ENCODE data around the gene MRPL47. TPM values are rescaled to one million over a fixed set of nuclear protein-coding genes. Genes with fewer than 3 reads are reported as not detected.

The MRPL47 gene
- total and polyA plus RNA-seq, 2 experiments from 2014 or later = 18.6 to 66.0 TPM

DNA sequence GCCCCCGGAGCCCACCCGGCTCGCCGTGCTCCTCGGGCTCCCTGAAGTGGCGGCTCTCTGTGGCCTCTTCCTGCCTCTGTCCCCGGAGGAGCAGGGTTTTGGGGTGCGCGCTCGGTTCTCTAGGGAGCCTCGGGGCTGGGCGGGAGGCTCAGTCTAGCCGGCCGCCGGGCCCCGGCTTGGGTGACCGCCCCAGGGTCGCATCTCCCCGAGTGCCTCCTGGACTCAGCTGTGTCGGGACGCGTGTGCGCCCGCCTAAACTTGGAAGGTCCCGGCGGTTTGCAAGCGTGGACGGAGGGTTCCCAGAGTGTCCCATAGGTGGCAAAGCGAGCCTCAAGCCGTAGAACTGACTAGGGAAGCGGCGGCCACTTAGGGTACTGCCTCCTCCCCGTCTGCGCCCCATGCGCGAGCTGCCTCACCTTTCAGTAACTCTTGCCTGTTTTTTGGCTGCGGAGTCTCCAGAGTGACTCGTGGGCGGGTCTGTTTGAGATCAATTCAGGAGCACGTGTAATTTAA, 41.1 kb downstream of the MRPL47 start:
- peaks cover 49% of the 10 kb centered on the region for H3K79me2 ChIP-seq (ENCODE audit: insufficient read depth)
- H3K36me3 ChIP-seq (ENCODE audit: low read depth) = no peaks in the 10 kb centered on the region
- no peaks in the 10 kb centered on the region for H3F3A ChIP-seq (ENCODE audit: insufficient read depth)
- in situ Hi-C loops (cut with MboI) = loop anchor here (25.0 kb wide), 1 partner anchor 526 kb away; no protein-coding TSS in a partner anchor
- WGBS, 2 experiments (ENCODE audit: low coverage in 1 of 2, low lambda C conversion rate in 2 of 2, missing lambda C conversion rate in 2 of 2) = 0 to 2% methylated on average over 35 to 38 of the region's 40 CpGs
- peak; percentile 96 for DNase-seq
- no peaks in the 10 kb centered on the region for H4K20me1 ChIP-seq (ENCODE audit: insufficient read depth)
- peaks cover 8% of the 10 kb centered on the region for H3K4me1 ChIP-seq (ENCODE audit: insufficient read depth)
- peak overlapping the region; percentile 85 for H2AFZ ChIP-seq
- H3K9ac ChIP-seq = peak overlapping the region; percentile 81
- H3K9me3 ChIP-seq (ENCODE audit: low read depth) = no peaks in the 10 kb centered on the region
- H3K27me3 ChIP-seq (replicated peaks; ENCODE audit: insufficient read depth) = no peaks in the 10 kb centered on the region
- H3K27ac ChIP-seq = peak overlapping the region; percentile 55
- H3K9me2 ChIP-seq (ENCODE audit: insufficient read depth) = no peaks in the 10 kb centered on the region
- peak overlapping the region; percentile 85 for H3K4me3 ChIP-seq
- TF ChIP-seq EZH2 (IDR thresholded peaks at IDR 0.05; ENCODE audit: insufficient read depth, poor library complexity, severe bottlenecking) = no peak
- TF ChIP-seq EZH2phosphoT487 (IDR thresholded peaks at IDR 0.05; ENCODE audit: insufficient read depth, low read depth) = no peak
- peak overlapping the region; percentile 80 for H3K4me2 ChIP-seq (ENCODE audit: unreplicated experiment)

DNA sequence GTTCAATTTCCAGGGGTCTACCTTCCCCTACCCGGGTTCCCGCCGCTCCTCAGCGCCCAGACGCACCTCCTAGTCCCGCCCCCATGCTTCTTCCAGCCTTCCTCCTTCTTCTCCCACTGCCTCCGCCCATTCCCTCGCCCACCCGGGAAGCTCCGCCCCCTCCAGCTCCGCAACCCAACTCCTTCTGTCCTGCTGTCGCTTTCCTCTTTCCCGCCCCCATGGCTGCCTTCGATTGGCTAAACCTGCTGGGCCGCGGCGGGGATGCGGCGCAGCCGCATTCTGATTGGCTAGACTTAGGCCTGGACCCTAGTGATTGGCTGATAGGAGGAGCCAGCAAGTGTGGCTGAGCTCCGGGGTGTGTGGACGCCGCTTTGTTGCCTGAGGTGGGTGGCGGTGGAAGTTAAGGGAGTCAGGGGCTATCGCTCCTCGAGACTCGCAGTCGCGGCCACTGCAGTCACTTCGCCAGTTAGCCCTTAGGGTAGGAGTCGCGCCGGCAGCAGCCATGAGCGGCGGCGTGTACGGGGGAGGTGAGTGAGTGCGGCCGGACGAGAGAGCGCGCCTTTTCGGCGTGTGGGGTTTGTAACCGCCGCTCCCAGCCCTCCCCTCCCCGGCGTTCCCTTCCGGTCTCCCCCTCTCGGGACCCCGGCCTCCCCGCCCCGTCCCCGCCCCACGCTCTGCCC, 41.7 kb downstream of the MRPL47 start, which contains the start of gene ACTL6A:
Gene ACTL6A (plus strand): TSS at position 336 of the 680 bp plus-strand sequence. CDS start 167 bp downstream, at position 503.
- H3K4me3 ChIP-seq = peak within 1 kb of the TSS; percentile 85
- H3K9me2 ChIP-seq (ENCODE audit: insufficient read depth) = no peaks in the 10 kb centered on the region
- no peaks in the 10 kb centered on the region for H3F3A ChIP-seq (ENCODE audit: insufficient read depth)
- no peaks in the 10 kb centered on the region for H4K20me1 ChIP-seq (ENCODE audit: insufficient read depth)
- H3K4me1 ChIP-seq (ENCODE audit: insufficient read depth) = peaks cover 8% of the 10 kb centered on the region
- H3K27me3 ChIP-seq (replicated peaks; ENCODE audit: insufficient read depth) = no peaks in the 10 kb centered on the region
- H3K9me3 ChIP-seq (ENCODE audit: low read depth) = no peaks in the 10 kb centered on the region
- H3K79me2 ChIP-seq (ENCODE audit: insufficient read depth) = peaks cover 43% of the 10 kb centered on the region
- TF ChIP-seq EZH2phosphoT487 (IDR thresholded peaks at IDR 0.05; ENCODE audit: insufficient read depth, low read depth) = no peak
- TF ChIP-seq EZH2 (IDR thresholded peaks at IDR 0.05; ENCODE audit: insufficient read depth, poor library complexity, severe bottlenecking) = no peak
- WGBS, 2 experiments (ENCODE audit: low coverage in 1 of 2, low lambda C conversion rate in 2 of 2, missing lambda C conversion rate in 2 of 2) = 1 to 2% methylated on average over 24 to 52 of the region's 55 CpGs
- H3K4me2 ChIP-seq (ENCODE audit: unreplicated experiment) = peak within 1 kb of the TSS; percentile 80
- in situ Hi-C loops (cut with MboI) = loop anchor here (25.0 kb wide), 1 partner anchor 525 kb away; no protein-coding TSS in a partner anchor
- peak within 1 kb of the TSS; percentile 55 for H3K27ac ChIP-seq
- peak; percentile 99 for DNase-seq
- peak within 1 kb of the TSS; percentile 89 for H2AFZ ChIP-seq
- H3K36me3 ChIP-seq (ENCODE audit: low read depth) = no peaks in the 10 kb centered on the region
- H3K9ac ChIP-seq = peak within 1 kb of the TSS; percentile 81

DNA sequence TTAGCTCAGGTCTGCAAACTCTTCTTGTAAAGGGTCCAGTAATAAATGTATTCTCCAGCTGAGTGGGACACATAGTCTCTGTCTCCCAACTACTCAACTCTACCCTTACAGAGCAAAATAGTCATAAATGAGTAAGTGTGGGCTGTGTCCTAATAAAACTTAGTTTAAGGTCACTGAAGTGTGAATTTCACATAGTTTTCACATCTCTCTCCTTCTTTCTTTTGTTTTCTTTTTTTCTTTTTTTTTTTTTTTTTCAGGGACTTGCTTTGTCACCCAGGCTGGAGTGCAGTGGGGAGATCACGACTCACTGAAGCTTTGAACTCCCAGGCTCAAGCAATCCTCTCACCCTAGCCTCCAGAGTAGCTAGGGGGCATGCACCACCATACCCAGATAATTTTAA, 43.6 kb downstream of the MRPL47 start:
- Histone ChIP-seq H3K4me2 (ENCODE audit: unreplicated experiment) (no peak overlapping the region), H3K9me3 (ENCODE audit: low read depth) (no peaks in the 10 kb centered on the region), H3K79me2 (ENCODE audit: insufficient read depth) (peaks cover 23% of the 10 kb centered on the region), H3K4me3 (no peak overlapping the region), H4K20me1 (ENCODE audit: insufficient read depth) (no peaks in the 10 kb centered on the region), H3F3A (ENCODE audit: insufficient read depth) (no peaks in the 10 kb centered on the region), H2AFZ (no peak overlapping the region), H3K36me3 (ENCODE audit: low read depth) (no peaks in the 10 kb centered on the region), H3K4me1 (ENCODE audit: insufficient read depth) (peaks cover 8% of the 10 kb centered on the region), H3K27me3 (replicated peaks; ENCODE audit: insufficient read depth) (no peaks in the 10 kb centered on the region), H3K9me2 (ENCODE audit: insufficient read depth) (no peaks in the 10 kb centered on the region), H3K27ac (no peak overlapping the region), H3K9ac (no peak overlapping the region)
- no peak for TF ChIP-seq EZH2 (IDR thresholded peaks at IDR 0.05; ENCODE audit: insufficient read depth, poor library complexity, severe bottlenecking)
- TF ChIP-seq EZH2phosphoT487 (IDR thresholded peaks at IDR 0.05; ENCODE audit: insufficient read depth, low read depth) = no peak
- in situ Hi-C loops (cut with MboI) = loop anchor here (25.0 kb wide), 1 partner anchor 523 kb away; no protein-coding TSS in a partner anchor
- WGBS, 2 experiments (ENCODE audit: low coverage in 1 of 2, low lambda C conversion rate in 2 of 2, missing lambda C conversion rate in 2 of 2) = 35 to 58% methylated on average over 1 of the region's 1 CpG
- peak; percentile 9 for DNase-seq

DNA sequence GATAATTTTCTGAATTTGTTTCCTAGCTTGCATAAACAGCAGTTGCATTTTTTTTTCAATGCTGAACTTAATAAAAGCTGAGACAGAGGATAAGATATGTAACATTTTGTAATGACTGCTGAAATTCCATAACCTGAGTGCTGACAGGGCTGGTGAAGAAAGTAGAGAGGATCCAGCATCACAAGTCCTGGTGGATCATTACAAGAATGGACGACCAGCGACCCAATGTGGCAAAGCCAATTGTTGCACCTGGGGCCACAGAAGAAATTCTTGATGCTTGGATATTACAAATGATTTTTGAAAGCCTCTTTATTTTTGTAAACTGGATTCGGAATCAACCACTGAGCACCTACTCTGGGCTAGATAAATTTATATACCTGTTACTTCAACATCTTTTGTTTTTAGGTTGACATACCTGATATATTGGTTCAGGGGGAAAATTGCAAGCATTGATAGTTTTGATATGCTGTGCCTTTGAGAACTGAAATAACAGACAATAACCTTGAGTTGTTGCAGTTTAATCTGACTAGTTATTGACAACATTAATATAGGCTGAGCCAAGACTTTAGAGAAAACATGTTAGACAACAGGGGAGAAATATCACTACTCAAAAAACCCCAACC, 45.6 kb downstream of the MRPL47 start:
- Histone ChIP-seq H4K20me1 (ENCODE audit: insufficient read depth) (no peaks in the 10 kb centered on the region), H3K36me3 (ENCODE audit: low read depth) (no peaks in the 10 kb centered on the region), H3K4me3 (no peak overlapping the region), H3K79me2 (ENCODE audit: insufficient read depth) (peaks cover 4% of the 10 kb centered on the region), H3K27me3 (replicated peaks; ENCODE audit: insufficient read depth) (no peaks in the 10 kb centered on the region), H3K4me2 (ENCODE audit: unreplicated experiment) (no peak overlapping the region), H3K9me3 (ENCODE audit: low read depth) (no peaks in the 10 kb centered on the region), H3F3A (ENCODE audit: insufficient read depth) (no peaks in the 10 kb centered on the region), H3K9ac (no peak overlapping the region), H2AFZ (no peak overlapping the region; the same call in 1 of the 2 replicates), H3K27ac (no peak overlapping the region), H3K9me2 (ENCODE audit: insufficient read depth) (no peaks in the 10 kb centered on the region), H3K4me1 (ENCODE audit: insufficient read depth) (peaks cover 1% of the 10 kb centered on the region)
- WGBS, 2 experiments (ENCODE audit: low coverage in 1 of 2, low lambda C conversion rate in 2 of 2, missing lambda C conversion rate in 2 of 2) = 0% methylated on average over 3 of the region's 3 CpGs
- in situ Hi-C loops (cut with MboI) = loop anchor here (10.0 to 25.0 kb wide), 2 partner anchors 134 to 522 kb away; no protein-coding TSS in a partner anchor
- TF ChIP-seq EZH2phosphoT487 (IDR thresholded peaks at IDR 0.05; ENCODE audit: insufficient read depth, low read depth) = no peak
- peak; percentile 87 for DNase-seq
